ENCODE data around the gene KRTAP9-7. TPM values are rescaled to one million over a fixed set of nuclear protein-coding genes. Genes with fewer than 3 reads are reported as not detected.
A peak's percentile ranks its signal among the peaks of the same experiment; 100 is the strongest.

Gene KRTAP9-7
- total and polyA plus RNA-seq, 2 experiments from 2014 or later, result not detected

DNA sequence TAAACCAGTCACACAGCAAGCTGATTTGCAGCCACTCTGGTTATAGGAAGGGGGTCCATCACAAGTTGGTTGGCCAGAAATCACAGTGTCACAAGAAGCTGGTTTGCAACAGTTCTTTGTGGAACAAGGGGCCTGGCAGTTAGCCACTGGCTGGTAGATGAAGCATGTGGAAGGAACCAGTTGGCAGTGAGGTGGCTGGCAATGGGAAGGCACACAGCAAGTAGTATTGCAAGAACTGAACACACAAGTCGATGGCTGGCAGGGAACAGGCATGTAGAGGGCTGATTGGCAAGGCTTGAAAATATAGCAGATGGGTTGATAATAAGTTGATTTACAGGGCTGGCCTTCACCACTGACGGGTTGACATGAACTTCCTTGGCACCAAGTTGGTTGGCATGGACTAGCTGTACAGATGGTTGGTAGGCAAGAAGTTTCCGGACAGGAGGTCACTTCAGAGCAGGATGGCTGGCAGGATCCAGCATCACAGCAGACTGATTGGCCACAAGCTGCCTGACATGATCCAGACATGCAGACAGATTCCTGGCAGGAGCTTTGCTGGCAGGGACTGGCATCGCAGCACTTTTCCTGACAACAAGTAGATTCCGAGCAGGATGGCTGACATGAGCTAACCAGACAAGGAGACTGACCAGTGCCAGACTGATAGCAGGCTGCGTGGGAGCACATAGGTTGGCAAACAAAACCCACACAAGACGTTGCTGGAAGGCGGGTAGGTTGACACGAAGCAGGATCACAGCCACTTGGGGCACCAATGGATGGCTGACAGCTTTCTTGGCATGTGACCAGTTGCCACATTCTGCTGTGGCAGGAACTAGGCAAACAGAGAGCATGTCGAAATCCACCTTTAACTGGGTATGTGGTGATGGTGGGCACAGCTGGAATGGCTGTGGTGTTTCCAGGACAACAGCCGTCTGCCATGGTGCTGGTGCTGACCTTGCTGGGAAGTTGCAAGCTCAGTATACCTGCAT lies 26.7 kb downstream of the KRTAP9-7 start, which contains the start of gene KRTAP29-1:
Gene KRTAP29-1, minus strand, starts transcription at position 936 of the 986 bp plus-strand sequence. Its CDS starts 0 bp downstream, at position 936.
- H4K20me1 ChIP-seq (replicated peaks; ENCODE audit: insufficient read depth), result no peaks in the 10 kb centered on the region
- Mint-ChIP-seq H3K9me3 (no peaks in the 10 kb centered on the region; the same call in 2 of the 3 replicates), H3K27ac (no peak within 1 kb of the TSS), H3K4me1 (no peaks in the 10 kb centered on the region), H3K4me3 (no peak within 1 kb of the TSS), H3K27me3 (ENCODE audit: insufficient read depth, low read depth, poor library complexity) (peaks cover 2% of the 10 kb centered on the region), H3K36me3 (ENCODE audit: low read depth) (no peaks in the 10 kb centered on the region)
- no peaks in the 10 kb centered on the region for H3K79me2 ChIP-seq (replicated peaks; ENCODE audit: insufficient read depth)
- no peak within 1 kb of the TSS for H3K27ac ChIP-seq (ENCODE audit: low read depth)
- H2AFZ ChIP-seq, result 0 out of 2 replicates have a peak within 1 kb of the TSS, but pooled peaks have one; percentile 23
- H3K4me1 ChIP-seq (ENCODE audit: insufficient read depth), result no peaks in the 10 kb centered on the region
- ATAC-seq (no peak), DNase-seq (ENCODE audit: low spot score) (no peak)
- H3F3A ChIP-seq (replicated peaks; ENCODE audit: low read depth), result no peaks in the 10 kb centered on the region
- H3K4me3 ChIP-seq, result no peak within 1 kb of the TSS
- no peaks in the 10 kb centered on the region for H3K9me2 ChIP-seq (ENCODE audit: insufficient read depth)
- H3K27me3 ChIP-seq (ENCODE audit: insufficient read depth), result no peaks in the 10 kb centered on the region
- no peak within 1 kb of the TSS for H3K4me2 ChIP-seq
- no peaks in the 10 kb centered on the region; the same call in 1 of the 2 replicates for H3K36me3 ChIP-seq (ENCODE audit: insufficient read depth)
- TF ChIP-seq, protein P1, sequence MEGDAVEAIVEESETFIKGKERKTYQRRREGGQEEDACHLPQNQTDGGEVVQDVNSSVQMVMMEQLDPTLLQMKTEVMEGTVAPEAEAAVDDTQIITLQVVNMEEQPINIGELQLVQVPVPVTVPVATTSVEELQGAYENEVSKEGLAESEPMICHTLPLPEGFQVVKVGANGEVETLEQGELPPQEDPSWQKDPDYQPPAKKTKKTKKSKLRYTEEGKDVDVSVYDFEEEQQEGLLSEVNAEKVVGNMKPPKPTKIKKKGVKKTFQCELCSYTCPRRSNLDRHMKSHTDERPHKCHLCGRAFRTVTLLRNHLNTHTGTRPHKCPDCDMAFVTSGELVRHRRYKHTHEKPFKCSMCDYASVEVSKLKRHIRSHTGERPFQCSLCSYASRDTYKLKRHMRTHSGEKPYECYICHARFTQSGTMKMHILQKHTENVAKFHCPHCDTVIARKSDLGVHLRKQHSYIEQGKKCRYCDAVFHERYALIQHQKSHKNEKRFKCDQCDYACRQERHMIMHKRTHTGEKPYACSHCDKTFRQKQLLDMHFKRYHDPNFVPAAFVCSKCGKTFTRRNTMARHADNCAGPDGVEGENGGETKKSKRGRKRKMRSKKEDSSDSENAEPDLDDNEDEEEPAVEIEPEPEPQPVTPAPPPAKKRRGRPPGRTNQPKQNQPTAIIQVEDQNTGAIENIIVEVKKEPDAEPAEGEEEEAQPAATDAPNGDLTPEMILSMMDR (conservative IDR thresholded peaks at IDR 0.05; ENCODE audit: low read depth in 2 of 2), result no peak
- TF ChIP-seq ZNF114 (CRISPR knock-in tag; IDR thresholded peaks at IDR 0.05) (no peak), STAT1 (IDR thresholded peaks at IDR 0.05; ENCODE audit: unreplicated experiment) (no peak), POLR2AphosphoS5 (IDR thresholded peaks at IDR 0.05; ENCODE audit: low read depth) (no peak), ZNF331 (CRISPR knock-in tag; IDR thresholded peaks at IDR 0.05; ENCODE audit: low read depth) (no peak), EZH2 (IDR thresholded peaks at IDR 0.05; ENCODE audit: low read depth, unreplicated experiment) (no peak)
- TF ChIP-seq, protein P2, sequence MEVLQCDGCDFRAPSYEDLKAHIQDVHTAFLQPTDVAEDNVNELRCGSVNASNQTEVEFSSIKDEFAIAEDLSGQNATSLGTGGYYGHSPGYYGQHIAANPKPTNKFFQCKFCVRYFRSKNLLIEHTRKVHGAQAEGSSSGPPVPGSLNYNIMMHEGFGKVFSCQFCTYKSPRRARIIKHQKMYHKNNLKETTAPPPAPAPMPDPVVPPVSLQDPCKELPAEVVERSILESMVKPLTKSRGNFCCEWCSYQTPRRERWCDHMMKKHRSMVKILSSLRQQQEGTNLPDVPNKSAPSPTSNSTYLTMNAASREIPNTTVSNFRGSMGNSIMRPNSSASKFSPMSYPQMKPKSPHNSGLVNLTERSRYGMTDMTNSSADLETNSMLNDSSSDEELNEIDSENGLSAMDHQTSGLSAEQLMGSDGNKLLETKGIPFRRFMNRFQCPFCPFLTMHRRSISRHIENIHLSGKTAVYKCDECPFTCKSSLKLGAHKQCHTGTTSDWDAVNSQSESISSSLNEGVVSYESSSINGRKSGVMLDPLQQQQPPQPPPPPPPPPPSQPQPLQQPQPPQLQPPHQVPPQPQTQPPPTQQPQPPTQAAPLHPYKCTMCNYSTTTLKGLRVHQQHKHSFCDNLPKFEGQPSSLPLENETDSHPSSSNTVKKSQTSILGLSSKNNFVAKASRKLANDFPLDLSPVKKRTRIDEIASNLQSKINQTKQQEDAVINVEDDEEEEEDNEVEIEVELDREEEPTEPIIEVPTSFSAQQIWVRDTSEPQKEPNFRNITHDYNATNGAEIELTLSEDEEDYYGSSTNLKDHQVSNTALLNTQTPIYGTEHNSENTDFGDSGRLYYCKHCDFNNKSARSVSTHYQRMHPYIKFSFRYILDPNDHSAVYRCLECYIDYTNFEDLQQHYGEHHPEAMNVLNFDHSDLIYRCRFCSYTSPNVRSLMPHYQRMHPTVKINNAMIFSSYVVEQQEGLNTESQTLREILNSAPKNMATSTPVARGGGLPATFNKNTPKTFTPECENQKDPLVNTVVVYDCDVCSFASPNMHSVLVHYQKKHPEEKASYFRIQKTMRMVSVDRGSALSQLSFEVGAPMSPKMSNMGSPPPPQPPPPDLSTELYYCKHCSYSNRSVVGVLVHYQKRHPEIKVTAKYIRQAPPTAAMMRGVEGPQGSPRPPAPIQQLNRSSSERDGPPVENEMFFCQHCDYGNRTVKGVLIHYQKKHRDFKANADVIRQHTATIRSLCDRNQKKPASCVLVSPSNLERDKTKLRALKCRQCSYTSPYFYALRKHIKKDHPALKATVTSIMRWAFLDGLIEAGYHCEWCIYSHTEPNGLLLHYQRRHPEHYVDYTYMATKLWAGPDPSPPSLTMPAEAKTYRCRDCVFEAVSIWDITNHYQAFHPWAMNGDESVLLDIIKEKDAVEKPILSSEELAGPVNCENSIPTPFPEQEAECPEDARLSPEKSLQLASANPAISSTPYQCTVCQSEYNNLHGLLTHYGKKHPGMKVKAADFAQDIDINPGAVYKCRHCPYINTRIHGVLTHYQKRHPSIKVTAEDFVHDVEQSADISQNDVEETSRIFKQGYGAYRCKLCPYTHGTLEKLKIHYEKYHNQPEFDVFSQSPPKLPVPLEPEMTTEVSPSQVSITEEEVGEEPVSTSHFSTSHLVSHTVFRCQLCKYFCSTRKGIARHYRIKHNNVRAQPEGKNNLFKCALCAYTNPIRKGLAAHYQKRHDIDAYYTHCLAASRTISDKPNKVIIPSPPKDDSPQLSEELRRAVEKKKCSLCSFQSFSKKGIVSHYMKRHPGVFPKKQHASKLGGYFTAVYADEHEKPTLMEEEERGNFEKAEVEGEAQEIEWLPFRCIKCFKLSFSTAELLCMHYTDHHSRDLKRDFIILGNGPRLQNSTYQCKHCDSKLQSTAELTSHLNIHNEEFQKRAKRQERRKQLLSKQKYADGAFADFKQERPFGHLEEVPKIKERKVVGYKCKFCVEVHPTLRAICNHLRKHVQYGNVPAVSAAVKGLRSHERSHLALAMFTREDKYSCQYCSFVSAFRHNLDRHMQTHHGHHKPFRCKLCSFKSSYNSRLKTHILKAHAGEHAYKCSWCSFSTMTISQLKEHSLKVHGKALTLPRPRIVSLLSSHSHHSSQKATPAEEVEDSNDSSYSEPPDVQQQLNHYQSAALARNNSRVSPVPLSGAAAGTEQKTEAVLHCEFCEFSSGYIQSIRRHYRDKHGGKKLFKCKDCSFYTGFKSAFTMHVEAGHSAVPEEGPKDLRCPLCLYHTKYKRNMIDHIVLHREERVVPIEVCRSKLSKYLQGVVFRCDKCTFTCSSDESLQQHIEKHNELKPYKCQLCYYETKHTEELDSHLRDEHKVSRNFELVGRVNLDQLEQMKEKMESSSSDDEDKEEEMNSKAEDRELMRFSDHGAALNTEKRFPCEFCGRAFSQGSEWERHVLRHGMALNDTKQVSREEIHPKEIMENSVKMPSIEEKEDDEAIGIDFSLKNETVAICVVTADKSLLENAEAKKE (CRISPR knock-in tag; IDR thresholded peaks at IDR 0.05), result no peak

All from GM23338 (cell line).